Activated CD8-positive, alpha-beta memory T cell treated with anti-CD3 and anti-CD28 coated beads, Interleukin-2, amount 10 ng/mL, durations not matched to agents 7 days and 5 days (primary cell): Measurements from ENCODE around the gene BHMT. TPM values are rescaled to one million over a fixed set of nuclear protein-coding genes. Genes with fewer than 3 reads are reported as not detected.

ENCODE experiments used
- ATAC-seq: fragments of 150-1000 bp; cut with Tn5 transposase; one replicate; pipeline ENCODE4 v1.10.0; 2021; ENCODE audit warnings: moderate library complexity
- CTCF ChIA-PET: fragments of 350-600 bp; sonication (Branson Sonifier 250); formaldehyde crosslinking; loops from one replicate; lab custom pipeline; 2021; ENCODE audit warnings: antibody characterized with exemption; lab: Charles Lee
- DNase-seq: peaks from one replicate; pipeline ENCODE4 v3.0.0-alpha.2; 2020
- H3K27ac Mint-ChIP-seq: one replicate; pipeline ENCODE4 v1.8.0; 2021; ENCODE audit warnings: mild to moderate bottlenecking, mixed read lengths
- H3K27me3 Mint-ChIP-seq: one replicate; pipeline ENCODE4 v1.8.0; 2021; ENCODE audit warnings: mixed read lengths
- H3K36me3 Mint-ChIP-seq: one replicate; pipeline ENCODE4 v1.8.0; 2021; ENCODE audit warnings: mild to moderate bottlenecking, mixed read lengths
- H3K4me1 Mint-ChIP-seq: one replicate; pipeline ENCODE4 v1.8.0; 2021; ENCODE audit warnings: mixed read lengths
- H3K4me3 Mint-ChIP-seq: one replicate; pipeline ENCODE4 v1.8.0; 2021; ENCODE audit warnings: mild to moderate bottlenecking, moderate library complexity, mixed read lengths
- H3K9me3 Mint-ChIP-seq: one replicate; pipeline ENCODE4 v1.8.0; 2022; ENCODE audit warnings: low read depth, mixed read lengths
- total RNA-seq, 2 experiments: library from RNA; stranded (reverse); gene quantifications; one replicate each; pipeline ENCODE4 v1.2.3, GENCODE V29; 2021

The BHMT gene
- total RNA-seq, 2 experiments from 2014 or later, result not detected

DNA sequence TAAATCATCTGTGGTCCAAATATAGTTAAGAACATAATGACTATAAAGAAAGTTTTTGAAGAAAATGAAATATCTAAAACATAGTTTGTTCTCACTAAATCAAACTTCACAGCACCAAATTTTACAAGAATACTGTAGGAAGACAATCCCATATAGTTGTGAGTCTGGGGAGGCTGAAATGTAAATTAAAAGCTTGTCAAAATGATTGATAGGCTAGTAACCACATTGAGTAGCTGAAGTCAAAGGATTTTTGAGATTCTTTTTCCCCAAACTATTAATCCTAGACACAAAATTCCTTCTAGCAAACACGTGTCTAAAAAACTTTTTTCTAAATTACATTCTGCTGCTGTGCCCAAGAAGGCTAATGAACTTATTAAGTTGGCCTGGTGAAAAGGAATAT, 13.0 kb downstream of the BHMT start:
- CTCF ChIA-PET, result no interaction called here
- no peaks in the 10 kb centered on the region for H3K36me3 Mint-ChIP-seq
- no peak overlapping the region for H3K27ac Mint-ChIP-seq
- no peaks in the 10 kb centered on the region for H3K9me3 Mint-ChIP-seq
- peaks cover 7% of the 10 kb centered on the region for H3K27me3 Mint-ChIP-seq
- H3K4me3 Mint-ChIP-seq, result no peak overlapping the region
- no peaks in the 10 kb centered on the region for H3K4me1 Mint-ChIP-seq
- DNase-seq (no peak), ATAC-seq (no peak)

DNA sequence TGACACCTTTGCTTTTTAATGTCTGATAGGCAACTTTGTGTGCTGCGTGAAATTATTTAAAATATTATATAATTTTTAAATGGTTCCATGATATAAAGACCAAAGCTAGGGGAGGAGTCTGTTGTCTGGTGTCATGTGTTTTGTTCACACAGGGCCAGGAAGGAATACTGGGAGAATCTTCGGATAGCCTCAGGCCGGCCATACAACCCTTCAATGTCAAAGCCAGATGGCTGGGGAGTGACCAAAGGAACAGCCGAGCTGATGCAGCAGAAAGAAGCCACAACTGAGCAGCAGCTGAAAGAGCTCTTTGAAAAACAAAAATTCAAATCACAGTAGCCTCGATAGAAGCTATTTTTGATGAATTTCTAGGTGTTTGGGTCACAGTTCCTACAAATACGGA, 19.2 kb downstream of the BHMT start:
- Mint-ChIP-seq H3K27ac (no peak overlapping the region), H3K4me3 (no peak overlapping the region), H3K36me3 (no peaks in the 10 kb centered on the region), H3K27me3 (peaks cover 7% of the 10 kb centered on the region), H3K4me1 (peaks cover 13% of the 10 kb centered on the region), H3K9me3 (no peaks in the 10 kb centered on the region)
- DNase-seq, result no peak
- CTCF ChIA-PET, result interaction anchor here (8.5 kb wide), 1 partner anchor 109 kb away, joined by 251 read pairs; no protein-coding TSS in a partner anchor
- no peak for ATAC-seq

GRCh38 chr5:79133121-79133656, 21.6 kb downstream of the BHMT start:
- H3K27ac Mint-ChIP-seq, result no peak overlapping the region
- no peaks in the 10 kb centered on the region for H3K36me3 Mint-ChIP-seq
- DNase-seq (no peak), ATAC-seq (no peak)
- peak overlapping the region; percentile 33 for H3K4me3 Mint-ChIP-seq
- peaks cover 3% of the 10 kb centered on the region for H3K27me3 Mint-ChIP-seq
- peaks cover 13% of the 10 kb centered on the region for H3K4me1 Mint-ChIP-seq
- no peaks in the 10 kb centered on the region for H3K9me3 Mint-ChIP-seq
- CTCF ChIA-PET, result interaction anchor here (0.6 to 8.5 kb wide), 55 partner anchors 10 to 1348 kb away, joined by 3 to 251 read pairs (median 4); partner anchors contain the start of gene ARSB

DNA sequence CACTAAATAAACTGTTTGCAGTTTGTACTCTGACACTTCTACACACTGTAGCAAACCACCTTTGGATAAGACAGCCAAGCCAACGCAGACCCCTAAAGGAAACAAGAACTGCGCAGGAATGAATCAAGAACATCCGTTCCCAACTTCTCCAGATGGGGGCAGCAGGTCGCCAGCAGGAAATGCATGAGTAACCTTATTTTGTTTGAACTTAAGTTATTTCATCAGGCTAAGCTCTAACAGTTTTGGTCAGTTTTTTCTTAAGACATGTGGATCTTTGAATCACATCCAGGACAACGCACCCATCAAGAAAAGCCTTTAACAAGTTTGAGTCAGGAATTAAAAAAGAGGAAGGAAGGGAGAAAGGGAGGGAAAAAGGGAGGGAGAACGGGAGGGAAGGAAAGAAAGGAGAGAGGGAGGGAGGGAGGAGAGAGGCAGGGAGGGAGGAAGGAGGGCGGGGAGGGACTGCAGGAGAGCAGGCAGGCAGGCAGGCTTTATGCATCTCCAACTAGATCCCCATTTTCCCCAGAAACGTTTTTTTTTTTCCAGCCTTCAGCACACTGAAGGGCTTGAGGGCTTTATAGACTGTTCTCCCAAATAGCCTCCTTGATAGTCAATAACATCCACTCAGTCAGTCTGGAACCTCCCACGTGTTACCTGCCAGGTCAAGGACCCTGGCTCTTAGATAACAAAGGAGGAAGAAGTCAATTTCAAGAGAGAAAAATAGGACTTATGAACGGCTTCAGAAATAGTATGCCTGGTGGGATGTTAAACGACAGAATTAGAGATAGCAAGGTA, 22.2 kb downstream of the BHMT start:
- Mint-ChIP-seq H3K36me3 (no peaks in the 10 kb centered on the region), H3K27ac (peak overlapping the region; percentile 80), H3K4me3 (peak overlapping the region; percentile 33), H3K9me3 (no peaks in the 10 kb centered on the region), H3K4me1 (peaks cover 13% of the 10 kb centered on the region), H3K27me3 (peaks cover 3% of the 10 kb centered on the region)
- CTCF ChIA-PET, result interaction anchor here (0.6 to 8.5 kb wide), 43 partner anchors 9 to 950 kb away, joined by 3 to 251 read pairs (median 4); partner anchors contain the start of gene ARSB
- ATAC-seq (peak; percentile 80), DNase-seq (peak; percentile 80)

DNA sequence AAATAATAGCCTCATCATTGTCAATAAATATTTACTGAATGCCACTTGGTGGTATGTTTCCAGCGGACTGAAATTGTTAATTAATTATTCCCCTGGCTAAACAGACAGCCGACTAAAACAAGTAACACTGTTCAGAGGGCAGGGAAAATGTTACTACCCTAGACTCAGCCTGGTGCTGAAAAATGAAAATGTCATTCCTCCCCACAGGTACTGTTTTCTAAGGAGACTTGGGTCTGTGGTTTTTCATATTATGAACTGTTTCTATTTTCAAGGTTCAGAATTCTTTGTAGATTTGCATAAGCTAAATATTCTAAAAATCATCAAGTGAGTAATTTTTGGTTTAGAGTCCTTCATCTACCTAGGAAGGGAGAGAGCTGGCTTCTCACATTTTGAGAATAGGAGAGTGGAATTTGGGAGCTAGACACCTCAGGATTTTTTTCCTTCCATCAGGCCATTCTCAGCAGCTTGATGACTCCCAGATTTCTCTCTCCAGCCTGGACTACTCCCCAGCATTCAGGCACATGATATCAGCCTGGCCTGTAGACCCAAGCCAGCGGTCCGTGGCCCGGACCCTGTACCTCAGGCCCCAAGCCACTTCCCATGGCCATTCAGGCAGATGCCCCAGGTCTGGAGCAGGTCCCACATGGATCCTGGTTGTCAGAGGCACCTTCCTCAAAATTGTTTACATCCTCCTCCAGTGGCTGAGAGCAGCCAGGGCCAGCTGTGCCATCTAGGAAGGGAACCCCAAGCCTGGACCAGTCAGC, 24.4 kb downstream of the BHMT start:
- Mint-ChIP-seq H3K4me3 (no peak overlapping the region), H3K27ac (no peak overlapping the region), H3K27me3 (peaks cover 3% of the 10 kb centered on the region), H3K4me1 (peaks cover 13% of the 10 kb centered on the region), H3K36me3 (no peaks in the 10 kb centered on the region), H3K9me3 (no peaks in the 10 kb centered on the region)
- no peak for ATAC-seq
- CTCF ChIA-PET, result interaction anchor here (1.4 to 8.5 kb wide), 4 partner anchors 114 to 329 kb away, joined by 3 to 251 read pairs (median 6); no protein-coding TSS in a partner anchor
- DNase-seq, result no peak

- Mint-ChIP-seq H3K4me1 (peaks cover 13% of the 10 kb centered on the region), H3K36me3 (no peaks in the 10 kb centered on the region), H3K4me3 (no peak overlapping the region), H3K27ac (no peak overlapping the region), H3K27me3 (peaks cover 3% of the 10 kb centered on the region), H3K9me3 (no peaks in the 10 kb centered on the region)
- ATAC-seq (no peak), DNase-seq (no peak)
- CTCF ChIA-PET, result interaction anchor here (8.5 kb wide), 1 partner anchor 114 kb away, joined by 251 read pairs; no protein-coding TSS in a partner anchor
These were observed 25.0 kb downstream of the BHMT start for GRCh38 chr5:79136618-79137017.

- no peaks in the 10 kb centered on the region for H3K4me1 Mint-ChIP-seq
- no peak overlapping the region for H3K4me3 Mint-ChIP-seq
- H3K27ac Mint-ChIP-seq, result no peak overlapping the region
- CTCF ChIA-PET, result no interaction called here
- no peaks in the 10 kb centered on the region for H3K27me3 Mint-ChIP-seq
- DNase-seq (no peak), ATAC-seq (no peak)
- no peaks in the 10 kb centered on the region for H3K36me3 Mint-ChIP-seq
- H3K9me3 Mint-ChIP-seq, result no peaks in the 10 kb centered on the region
These were observed 28.9 kb downstream of the BHMT start for GRCh38 chr5:79140553-79140952.

DNA sequence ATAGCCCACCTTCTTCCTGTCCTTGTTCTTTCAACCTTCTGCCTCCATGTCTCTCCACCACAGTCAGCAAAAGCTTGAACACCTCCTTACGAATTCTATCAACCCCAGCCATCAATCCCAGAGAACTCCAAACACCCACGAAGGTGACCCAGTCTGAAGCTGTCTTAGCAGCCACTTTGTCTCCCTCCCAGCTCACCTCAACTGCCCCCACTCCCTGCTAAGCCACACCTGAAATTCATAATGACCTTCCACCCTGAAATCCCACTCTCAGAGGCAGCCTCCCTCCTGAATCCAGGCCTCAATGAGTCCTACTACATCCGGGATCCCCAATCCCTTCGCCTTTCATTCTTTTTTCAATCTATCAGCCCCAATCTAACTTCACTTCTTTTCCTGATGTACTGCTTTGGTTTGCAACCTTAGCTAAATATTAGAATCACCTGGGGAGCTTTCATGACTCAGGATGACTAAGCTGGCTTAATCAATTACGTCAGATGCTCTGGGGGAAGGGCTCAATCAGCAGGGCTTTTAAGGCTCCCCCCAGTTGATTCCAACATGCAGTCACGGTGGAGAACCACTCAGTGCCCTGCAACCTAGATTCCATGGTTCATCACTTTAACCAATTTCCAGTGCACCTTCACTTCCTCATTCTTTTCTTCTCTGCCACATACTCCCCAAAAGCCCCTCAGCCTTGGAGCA, 32.2 kb downstream of the BHMT start:
- H3K27me3 Mint-ChIP-seq, result peaks cover 4% of the 10 kb centered on the region
- no peaks in the 10 kb centered on the region for H3K9me3 Mint-ChIP-seq
- H3K4me3 Mint-ChIP-seq, result no peak overlapping the region
- DNase-seq (no peak), ATAC-seq (no peak)
- no peaks in the 10 kb centered on the region for H3K36me3 Mint-ChIP-seq
- H3K27ac Mint-ChIP-seq, result no peak overlapping the region
- H3K4me1 Mint-ChIP-seq, result no peaks in the 10 kb centered on the region
- CTCF ChIA-PET, result interaction anchor here (0.7 to 3.4 kb wide), 3 partner anchors 10 to 122 kb away, joined by 3 to 23 read pairs (median 4); no protein-coding TSS in a partner anchor

DNA sequence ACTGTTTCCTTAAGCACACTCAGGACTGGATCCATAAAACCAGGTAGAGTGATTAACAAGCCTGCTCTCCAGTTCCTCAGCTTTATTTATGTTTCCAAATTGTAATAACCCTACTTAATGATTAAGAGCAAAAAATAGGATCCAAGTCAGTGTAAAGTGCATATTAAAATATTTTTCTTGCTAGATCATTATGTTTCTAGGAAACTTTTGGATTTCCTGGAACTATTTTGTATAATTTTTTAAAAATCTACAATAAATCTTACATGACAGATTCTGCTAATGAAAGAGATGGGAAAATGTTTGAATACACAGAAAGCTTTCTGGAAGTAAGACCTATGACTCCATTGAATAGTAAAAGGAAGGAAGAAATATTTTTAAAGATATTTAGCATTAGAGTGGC, 35.5 kb downstream of the BHMT start:
- no peak for ATAC-seq
- CTCF ChIA-PET, result no interaction called here
- Mint-ChIP-seq H3K36me3 (no peaks in the 10 kb centered on the region), H3K27me3 (peaks cover 4% of the 10 kb centered on the region), H3K4me1 (no peaks in the 10 kb centered on the region), H3K4me3 (no peak overlapping the region), H3K27ac (no peak overlapping the region), H3K9me3 (no peaks in the 10 kb centered on the region)
- DNase-seq, result no peak

GRCh38 chr5:79149433-79149832, 37.8 kb downstream of the BHMT start:
- Mint-ChIP-seq H3K4me3 (no peak overlapping the region), H3K36me3 (no peaks in the 10 kb centered on the region), H3K27ac (no peak overlapping the region), H3K4me1 (no peaks in the 10 kb centered on the region), H3K27me3 (peaks cover 4% of the 10 kb centered on the region), H3K9me3 (no peaks in the 10 kb centered on the region)
- CTCF ChIA-PET, result interaction anchor here (1.7 kb wide), 1 partner anchor 15 kb away, joined by 3 read pairs; no protein-coding TSS in a partner anchor
- ATAC-seq (no peak), DNase-seq (no peak)

DNA sequence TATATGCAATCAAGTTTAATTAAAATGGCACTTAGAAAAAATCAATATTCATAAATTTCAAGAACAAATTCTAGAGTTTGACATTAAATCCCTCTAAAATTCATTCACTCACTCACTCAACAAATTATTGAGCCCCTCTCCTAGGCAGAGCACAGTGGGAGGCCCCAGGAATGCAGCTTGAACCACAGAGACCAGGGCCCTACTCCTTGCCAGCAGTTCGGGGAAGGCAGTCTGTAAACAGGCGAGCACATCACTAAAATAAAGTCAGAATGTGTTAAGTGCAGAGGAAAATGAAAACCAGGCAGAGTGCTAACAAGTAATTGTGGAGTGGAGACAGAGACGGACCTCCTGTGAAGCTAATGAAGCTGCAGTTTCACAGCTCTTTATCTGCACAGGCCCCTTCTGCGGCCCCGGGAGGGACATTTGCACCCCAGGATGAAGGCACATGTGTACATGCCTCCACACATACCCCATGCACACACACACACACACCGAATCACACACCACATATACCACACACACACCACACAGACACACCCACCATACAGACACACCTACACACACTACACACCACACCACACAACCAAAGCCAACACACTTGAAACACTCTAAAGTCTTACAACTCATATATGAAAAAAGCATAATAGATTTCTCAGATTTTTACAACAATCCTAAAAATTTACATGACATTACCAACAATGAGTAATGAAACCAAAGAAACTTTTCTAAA, 40.5 kb downstream of the BHMT start:
- CTCF ChIA-PET, result no interaction called here
- H3K27ac Mint-ChIP-seq, result no peak overlapping the region

GRCh38 chr5:79157305-79157704, 45.7 kb downstream of the BHMT start:
- CTCF ChIA-PET, result interaction anchor here (1.1 to 2.3 kb wide), 2 partner anchors 20 to 24 kb away, joined by 3 to 9 read pairs; no protein-coding TSS in a partner anchor
- ATAC-seq (no peak), DNase-seq (no peak)
- H3K9me3 Mint-ChIP-seq, result no peaks in the 10 kb centered on the region
- H3K36me3 Mint-ChIP-seq, result no peaks in the 10 kb centered on the region
- no peak overlapping the region for H3K4me3 Mint-ChIP-seq
- H3K4me1 Mint-ChIP-seq, result no peaks in the 10 kb centered on the region
- no peak overlapping the region for H3K27ac Mint-ChIP-seq
- peaks cover 8% of the 10 kb centered on the region for H3K27me3 Mint-ChIP-seq

More for the DNA sequence above, 40.5 kb downstream of the BHMT start:
- H3K9me3 Mint-ChIP-seq, result no peaks in the 10 kb centered on the region
- H3K36me3 Mint-ChIP-seq, result no peaks in the 10 kb centered on the region
- peaks cover 2% of the 10 kb centered on the region for H3K27me3 Mint-ChIP-seq
- no peak for ATAC-seq
- no peak overlapping the region for H3K4me3 Mint-ChIP-seq
- no peaks in the 10 kb centered on the region for H3K4me1 Mint-ChIP-seq
- DNase-seq, result no peak
